GM13977 (cell line): ENCODE data around the gene CORO1C.

Source experiments
- DNase-seq: peaks from one replicate; pipeline ENCODE4 v3.0.0; 2012; ENCODE audit warnings: low spot score
- CTCF ChIP-seq: IDR thresholded peaks from 2 replicates; pipeline ENCODE4 v1.5.1; 2012; ENCODE audit warnings: mild to moderate bottlenecking, control low read depth; ENCODE audit not compliant: insufficient read depth; ENCODE audit errors: extremely low read depth, missing control alignments
- in situ Hi-C: fragments of 300-500 bp; cut with MboI; formaldehyde crosslinking; loops from one replicate; pipeline ENCODE4 v1.12.0; 2022; ENCODE audit warnings: low sequenced_read_pairs, low pct_unique_long_range_greater_than_20kb, mixed read lengths, inconsistent platforms; ENCODE audit not compliant: unreplicated experiment

Gene CORO1C

GRCh38 chr12:108724054-108724889 is 7.0 kb downstream of the CORO1C start:
- TF ChIP-seq CTCF, result no peak
- in situ Hi-C loops, result no loop called here
- no peak for DNase-seq

GRCh38 chr12:108722992-108723766 is 8.1 kb downstream of the CORO1C start:
- in situ Hi-C loops, result no loop called here
- DNase-seq, result no peak
- TF ChIP-seq CTCF, result no peak

- no peak for DNase-seq
- in situ Hi-C loops, result no loop called here
- TF ChIP-seq CTCF, result no peak
Measured at GRCh38 chr12:108722463-108722862, 8.9 kb downstream of the CORO1C start.

GRCh38 chr12:108721824-108722223 is 9.5 kb downstream of the CORO1C start:
- in situ Hi-C loops, result no loop called here
- no peak for TF ChIP-seq CTCF
- DNase-seq, result no peak

GRCh38 chr12:108720757-108721514 is 10.4 kb downstream of the CORO1C start:
- DNase-seq, result no peak
- in situ Hi-C loops, result no loop called here
- no peak for TF ChIP-seq CTCF

GRCh38 chr12:108717243-108717642 is 14.1 kb downstream of the CORO1C start:
- in situ Hi-C loops, result no loop called here
- DNase-seq, result no peak
- TF ChIP-seq CTCF, result no peak
